Endothelial cell of umbilical vein (primary cell): Measurements from ENCODE around the gene SH3BGRL2.

ENCODE experiments used
- POLR2A ChIP-seq: IDR thresholded peaks from 2 replicates; pipeline ENCODE4 v1.6.1; 2012; ENCODE audit warnings: low read depth, mild to moderate bottlenecking, control low read depth, low read length
- POLR2AphosphoS5 ChIP-seq: IDR thresholded peaks from 2 replicates; pipeline ENCODE4 v1.6.1; 2012; ENCODE audit warnings: low read depth, mild to moderate bottlenecking, control low read depth, low read length, moderate library complexity; ENCODE audit not compliant: insufficient read depth
- TF ChIP-seq, protein P1 (sequence below), 2 donors: IDR thresholded peaks; 1 replicate in 1 of 2; 2 replicates in 1 of 2; pipeline ENCODE4 v1.5.1; 2011; ENCODE audit warnings: low read length in 2 of 2, mild to moderate bottlenecking in 2 of 2, moderate library complexity in 2 of 2, control low read depth in 1 of 2, inconsistent platforms in 1 of 2, low read depth in 1 of 2; ENCODE audit not compliant: insufficient read depth in 1 of 2; ENCODE audit errors: extremely low read depth in 1 of 2

DNA sequence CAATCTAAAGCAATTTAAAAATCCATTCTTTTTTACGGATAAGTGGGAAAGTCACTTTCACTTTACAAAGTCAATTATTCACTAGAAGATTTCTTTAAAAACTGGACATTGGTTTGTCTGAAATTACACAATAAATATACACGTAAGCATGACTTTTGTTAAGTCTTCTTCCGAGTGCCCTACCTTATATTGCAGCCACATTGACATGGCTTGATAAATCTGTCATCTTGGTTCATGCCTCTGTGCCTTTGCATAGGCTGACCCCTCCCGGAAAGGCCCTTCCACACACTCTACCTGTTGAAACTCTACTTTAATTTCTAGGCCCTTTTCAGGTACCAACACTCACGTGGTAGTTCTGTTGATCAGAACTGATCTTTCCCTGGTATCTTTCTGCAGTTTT, 104.1 kb downstream of the SH3BGRL2 start:
- TF ChIP-seq, protein P1, sequence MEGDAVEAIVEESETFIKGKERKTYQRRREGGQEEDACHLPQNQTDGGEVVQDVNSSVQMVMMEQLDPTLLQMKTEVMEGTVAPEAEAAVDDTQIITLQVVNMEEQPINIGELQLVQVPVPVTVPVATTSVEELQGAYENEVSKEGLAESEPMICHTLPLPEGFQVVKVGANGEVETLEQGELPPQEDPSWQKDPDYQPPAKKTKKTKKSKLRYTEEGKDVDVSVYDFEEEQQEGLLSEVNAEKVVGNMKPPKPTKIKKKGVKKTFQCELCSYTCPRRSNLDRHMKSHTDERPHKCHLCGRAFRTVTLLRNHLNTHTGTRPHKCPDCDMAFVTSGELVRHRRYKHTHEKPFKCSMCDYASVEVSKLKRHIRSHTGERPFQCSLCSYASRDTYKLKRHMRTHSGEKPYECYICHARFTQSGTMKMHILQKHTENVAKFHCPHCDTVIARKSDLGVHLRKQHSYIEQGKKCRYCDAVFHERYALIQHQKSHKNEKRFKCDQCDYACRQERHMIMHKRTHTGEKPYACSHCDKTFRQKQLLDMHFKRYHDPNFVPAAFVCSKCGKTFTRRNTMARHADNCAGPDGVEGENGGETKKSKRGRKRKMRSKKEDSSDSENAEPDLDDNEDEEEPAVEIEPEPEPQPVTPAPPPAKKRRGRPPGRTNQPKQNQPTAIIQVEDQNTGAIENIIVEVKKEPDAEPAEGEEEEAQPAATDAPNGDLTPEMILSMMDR (IDR thresholded peaks at IDR 0.05; ENCODE audit: extremely low read depth in 1 of 2, insufficient read depth in 1 of 2, low read depth in 1 of 2, low read length in 2 of 2): no peak
- TF ChIP-seq POLR2A (no peak), POLR2AphosphoS5 (no peak)
